Measurements from ENCODE around the gene DENND2D.

- TF ChIP-seq CTCF (IDR thresholded peaks at IDR 0.05), result no peak
- no peak for TF ChIP-seq POLR2AphosphoS5 (IDR thresholded peaks at IDR 0.05)
- no peak for TF ChIP-seq POLR2A (IDR thresholded peaks at IDR 0.05)
Measured at GRCh38 chr1:111211921-111212320, 11.5 kb upstream of the DENND2D start.
